Measurements from ENCODE around the gene CDKN2B-AS1.
A peak's percentile ranks its signal among the peaks of the same experiment; 100 is the strongest.

The CDKN2B-AS1 gene

GRCh38 chr9:22108581-22109370, 114.2 kb downstream of the CDKN2B-AS1 start:
- Histone ChIP-seq H3K4me3 (no peak overlapping the region), H3K27ac (no peak overlapping the region)

- H3K27ac ChIP-seq = no peak overlapping the region
- H3K4me3 ChIP-seq = no peak overlapping the region
Observed at GRCh38 chr9:22111176-22111953, 116.8 kb downstream of the CDKN2B-AS1 start.

GRCh38 chr9:22111954-22112247, 117.3 kb downstream of the CDKN2B-AS1 start:
- no peak overlapping the region for H3K27ac ChIP-seq

DNA sequence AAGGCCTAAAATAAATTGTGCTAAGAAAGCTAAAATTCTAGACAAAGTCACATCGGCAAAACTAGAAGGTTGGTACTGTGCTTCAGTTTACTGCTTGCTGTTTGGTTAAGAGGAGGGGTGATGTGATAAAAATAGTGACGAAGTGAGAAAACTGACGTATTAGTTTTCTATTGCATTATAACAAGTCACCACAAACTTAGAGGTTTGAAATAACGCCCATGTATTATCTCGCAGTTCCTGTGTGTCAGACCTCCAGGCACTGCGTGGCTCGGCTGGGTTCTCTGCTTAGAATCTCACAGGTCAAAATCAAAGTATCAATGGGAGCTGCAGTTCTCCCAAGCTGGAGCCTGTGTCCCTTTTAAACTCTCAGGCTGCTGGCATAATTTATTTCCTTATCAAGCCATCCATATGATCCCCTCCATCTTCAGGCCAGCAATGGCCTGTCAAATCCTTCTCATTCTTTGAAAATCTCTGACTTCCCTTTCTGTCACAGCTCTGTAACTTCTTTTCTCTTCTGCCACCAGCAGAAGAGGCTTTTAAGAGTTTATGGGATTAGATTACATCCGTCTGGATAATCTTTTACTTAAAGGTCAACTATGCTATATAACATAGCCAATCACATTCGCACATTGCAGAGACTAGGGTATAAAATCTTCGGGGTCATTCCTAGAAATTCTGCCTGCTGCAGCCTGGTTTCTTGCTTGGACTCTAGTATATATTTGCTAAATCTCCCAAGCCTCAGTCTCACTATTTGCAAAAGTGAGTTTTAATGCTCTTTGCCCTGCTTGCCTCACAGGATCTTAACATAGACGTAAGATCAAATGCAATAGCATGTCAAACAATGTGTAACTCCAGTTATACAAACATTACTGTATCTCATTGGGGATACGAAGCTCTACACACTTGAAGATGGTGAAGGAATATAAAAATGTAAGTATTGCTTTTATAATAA, 118.6 kb downstream of the CDKN2B-AS1 start:
- no peak overlapping the region for H3K4me3 ChIP-seq
- H3K27ac ChIP-seq = no peak overlapping the region

More at GRCh38 chr9:22111954-22112247, 117.3 kb downstream of the CDKN2B-AS1 start:
- no peak overlapping the region for H3K4me3 ChIP-seq

DNA sequence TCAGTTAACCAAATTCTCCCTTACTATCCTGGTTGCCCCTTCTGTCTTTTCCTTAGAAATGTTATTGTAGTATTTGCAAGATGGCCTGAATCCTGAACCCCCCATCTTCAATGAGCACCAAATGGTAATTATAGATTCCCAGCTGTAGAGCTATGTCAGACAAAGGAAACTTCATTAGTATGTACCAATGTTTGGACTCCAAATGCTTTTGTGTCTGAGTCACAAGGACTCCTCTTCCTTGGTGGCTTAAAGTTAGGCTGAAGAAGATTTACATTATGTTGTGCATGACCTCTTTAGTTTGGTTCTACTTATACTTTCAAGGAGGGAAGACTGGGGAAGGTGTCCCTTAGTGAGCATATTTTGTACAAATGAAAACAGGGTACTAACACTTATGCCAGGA, 120.4 kb downstream of the CDKN2B-AS1 start:
- H3K4me3 ChIP-seq = no peak overlapping the region

GRCh38 chr9:22116758-22117157, 122.2 kb downstream of the CDKN2B-AS1 start:
- H3K4me3 ChIP-seq = no peak overlapping the region
- H3K27ac ChIP-seq = peak overlapping the region in 5 of 21 experiments; percentile 64 to 67 (median 66)

More for the DNA sequence above, 120.4 kb downstream of the CDKN2B-AS1 start:
- H3K27ac ChIP-seq = no peak overlapping the region

GRCh38 chr9:22117511-22118384, 123.2 kb downstream of the CDKN2B-AS1 start:
- Histone ChIP-seq H3K4me3 (no peak overlapping the region), H3K27ac (peak overlapping the region in 18 of 21 experiments; percentile 16 to 77 (median 62))

DNA sequence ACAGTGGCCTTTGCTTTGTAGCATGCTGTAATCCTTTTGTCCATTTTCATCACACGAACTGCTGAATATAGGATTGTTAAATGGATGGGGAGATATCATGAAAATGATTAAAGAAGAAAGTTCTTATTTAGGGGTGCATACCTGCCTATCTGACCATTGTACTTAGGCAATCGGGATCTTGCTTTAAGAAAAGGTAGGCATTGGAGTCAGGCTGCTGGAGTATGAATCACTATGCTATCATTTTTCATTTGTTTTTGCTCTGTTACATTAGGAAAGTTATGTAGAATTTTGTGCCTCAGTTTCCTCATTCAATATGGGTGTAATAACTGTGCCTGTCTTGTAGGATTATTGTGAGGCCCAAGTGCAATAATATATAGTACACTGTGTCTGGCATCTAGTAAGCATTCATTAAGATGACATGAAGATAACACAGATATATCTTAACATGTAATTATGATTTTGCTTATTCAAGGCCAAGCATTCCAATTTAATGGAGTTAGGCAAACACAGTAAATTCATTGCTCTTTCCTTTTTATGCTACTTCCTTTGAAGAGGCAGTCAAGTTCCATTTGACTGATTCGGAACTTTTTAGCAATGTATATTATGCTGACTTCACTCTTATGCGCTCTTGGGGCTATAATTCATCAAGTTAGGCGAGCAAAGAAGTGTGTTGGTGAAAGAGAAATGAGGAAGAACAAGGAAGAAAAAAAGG, 124.4 kb downstream of the CDKN2B-AS1 start:
- Histone ChIP-seq H3K4me3 (no peak overlapping the region), H3K27ac (peak overlapping the region in 7 of 21 experiments; percentile 11 to 67 (median 41))

DNA sequence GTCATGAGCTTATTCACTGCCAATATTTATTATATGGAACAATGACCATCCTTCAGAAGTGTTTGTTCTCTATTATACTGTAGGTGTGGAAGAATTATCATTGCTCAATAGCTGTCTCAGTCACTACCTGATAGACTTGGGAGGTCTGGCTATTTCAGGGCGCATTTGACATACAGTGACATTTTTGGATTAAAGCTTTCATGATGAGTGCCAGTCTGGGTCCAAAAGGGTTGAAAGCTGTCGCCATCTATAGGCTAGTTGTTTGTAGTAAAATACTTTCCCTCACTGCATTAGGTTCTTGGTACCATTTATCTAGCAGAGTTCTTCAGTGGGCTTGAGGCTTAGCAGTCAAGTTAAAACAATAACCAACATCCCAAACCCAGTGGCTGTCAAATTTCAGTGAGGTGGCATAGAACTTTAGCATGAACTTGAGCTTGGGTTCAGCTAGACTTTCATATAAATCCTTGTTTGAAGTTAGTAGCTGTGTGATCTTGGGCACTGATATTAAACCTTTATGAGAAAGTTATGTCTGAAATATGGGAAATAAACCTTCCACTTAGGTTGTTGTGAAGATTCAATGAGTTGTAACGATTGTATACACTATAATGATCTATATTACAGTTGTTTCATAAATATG, 125.0 kb downstream of the CDKN2B-AS1 start:
- no peak overlapping the region for H3K4me3 ChIP-seq
- peak overlapping the region in 1 of 21 experiments; percentile 65 for H3K27ac ChIP-seq

GRCh38 chr9:22120159-22120549, 125.6 kb downstream of the CDKN2B-AS1 start:
- Histone ChIP-seq H3K27ac (no peak overlapping the region), H3K4me3 (no peak overlapping the region)

- Histone ChIP-seq H3K4me3 (no peak overlapping the region), H3K27ac (no peak overlapping the region)
Observed at GRCh38 chr9:22120595-22120994, 126.0 kb downstream of the CDKN2B-AS1 start.

GRCh38 chr9:22124263-22125011, 129.8 kb downstream of the CDKN2B-AS1 start:
- H3K4me3 ChIP-seq = no peak overlapping the region
- no peak overlapping the region for H3K27ac ChIP-seq

- Histone ChIP-seq H3K27ac (no peak overlapping the region), H3K4me3 (no peak overlapping the region)
Observed at GRCh38 chr9:22129133-22129532, 134.5 kb downstream of the CDKN2B-AS1 start.

GRCh38 chr9:22129633-22130032, 135.0 kb downstream of the CDKN2B-AS1 start:
- Histone ChIP-seq H3K4me3 (no peak overlapping the region), H3K27ac (no peak overlapping the region)

DNA sequence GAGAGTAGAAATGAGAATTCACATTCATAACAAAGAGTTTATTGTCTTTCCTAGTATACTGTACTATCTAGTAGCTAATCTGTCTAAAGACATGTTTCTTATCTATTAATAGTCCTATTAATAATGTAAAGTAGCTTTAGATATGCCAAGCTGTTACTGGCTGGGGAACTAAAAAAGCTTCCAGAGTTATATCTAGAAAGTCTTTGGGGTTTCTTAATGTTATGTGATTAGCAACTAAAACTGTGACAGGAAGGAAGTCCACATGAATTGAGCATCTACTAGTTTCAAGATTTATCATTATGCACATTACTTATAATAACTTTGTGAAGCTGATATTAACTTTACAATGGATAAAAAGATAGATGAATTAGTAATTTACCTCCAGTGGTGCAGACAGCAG, 137.2 kb downstream of the CDKN2B-AS1 start:
- Histone ChIP-seq H3K27ac (no peak overlapping the region), H3K4me3 (no peak overlapping the region)

DNA sequence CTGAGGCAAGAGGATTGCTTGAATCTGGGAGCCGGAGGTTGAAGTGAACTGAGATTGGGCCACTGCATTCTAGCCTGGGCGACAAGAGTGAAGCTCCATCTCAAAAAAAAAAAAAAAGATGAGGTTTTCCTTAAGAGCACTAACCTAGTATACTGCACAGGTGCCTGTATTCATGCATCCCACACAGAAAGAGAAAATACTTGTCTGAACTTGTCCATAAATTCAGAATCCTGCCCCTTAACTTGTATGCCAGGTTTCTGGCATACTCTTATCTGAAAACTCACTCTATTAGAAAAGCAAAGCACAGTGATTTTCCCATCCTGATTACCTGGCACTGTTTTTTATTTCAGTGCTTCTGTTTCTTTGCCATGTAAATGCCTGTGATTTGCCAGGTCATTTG, 139.8 kb downstream of the CDKN2B-AS1 start:
- Histone ChIP-seq H3K27ac (no peak overlapping the region), H3K4me3 (no peak overlapping the region)

GRCh38 chr9:22136461-22137096, 142.0 kb downstream of the CDKN2B-AS1 start:
- Histone ChIP-seq H3K4me3 (no peak overlapping the region), H3K27ac (peak overlapping the region in 2 of 21 experiments; percentile 7 to 19)
